Retinal pigment epithelial cell (primary cell): ENCODE measurements around the gene MACF1.
A peak's percentile ranks its signal among the peaks of the same experiment; 100 is the strongest.

Experiments used
- DNase-seq: peaks from one replicate; pipeline ENCODE4 v3.0.0-alpha.2; 2010; ENCODE audit warnings: low read depth
- H3K4me3 ChIP-seq: 2 replicates; pipeline ENCODE4 v1.5.1; 2011; ENCODE audit warnings: mild to moderate bottlenecking, low read length, control low read depth, moderate library complexity
- CTCF ChIP-seq: conservative IDR thresholded peaks from 2 replicates; pipeline ENCODE4 v1.5.1; 2011; ENCODE audit warnings: low read depth, low read length, control low read depth, inconsistent platforms

The MACF1 gene

GRCh38 chr1:39164256-39164655, 40.2 kb upstream of the MACF1 start:
- DNase-seq = no peak
- no peak overlapping the region for H3K4me3 ChIP-seq
- no peak for TF ChIP-seq CTCF

GRCh38 chr1:39165049-39165448, 39.4 kb upstream of the MACF1 start:
- no peak for TF ChIP-seq CTCF
- no peak for DNase-seq
- H3K4me3 ChIP-seq = no peak overlapping the region

- TF ChIP-seq CTCF = no peak
- no peak for DNase-seq
- H3K4me3 ChIP-seq = no peak overlapping the region
Observed at GRCh38 chr1:39165488-39165887, 39.0 kb upstream of the MACF1 start.

GRCh38 chr1:39167632-39168209, 36.8 kb upstream of the MACF1 start:
- no peak overlapping the region for H3K4me3 ChIP-seq
- TF ChIP-seq CTCF = no peak
- no peak for DNase-seq

- no peak overlapping the region for H3K4me3 ChIP-seq
- TF ChIP-seq CTCF = no peak
- DNase-seq = no peak
Observed at GRCh38 chr1:39168301-39169080, 36.0 kb upstream of the MACF1 start.

GRCh38 chr1:39170731-39171667, 33.5 kb upstream of the MACF1 start:
- peak; percentile 87 for DNase-seq
- no peak overlapping the region for H3K4me3 ChIP-seq
- TF ChIP-seq CTCF = no peak
